ENCODE results near the gene SQSTM1. TPM values are rescaled to one million over a fixed set of nuclear protein-coding genes. Genes with fewer than 3 reads are reported as not detected.

SQSTM1 gene
- 717 to 1,307 TPM (median 840 TPM) in 5 replicates for total RNA-seq (2022; extraction: Qiagen RNA extraction)

DNA sequence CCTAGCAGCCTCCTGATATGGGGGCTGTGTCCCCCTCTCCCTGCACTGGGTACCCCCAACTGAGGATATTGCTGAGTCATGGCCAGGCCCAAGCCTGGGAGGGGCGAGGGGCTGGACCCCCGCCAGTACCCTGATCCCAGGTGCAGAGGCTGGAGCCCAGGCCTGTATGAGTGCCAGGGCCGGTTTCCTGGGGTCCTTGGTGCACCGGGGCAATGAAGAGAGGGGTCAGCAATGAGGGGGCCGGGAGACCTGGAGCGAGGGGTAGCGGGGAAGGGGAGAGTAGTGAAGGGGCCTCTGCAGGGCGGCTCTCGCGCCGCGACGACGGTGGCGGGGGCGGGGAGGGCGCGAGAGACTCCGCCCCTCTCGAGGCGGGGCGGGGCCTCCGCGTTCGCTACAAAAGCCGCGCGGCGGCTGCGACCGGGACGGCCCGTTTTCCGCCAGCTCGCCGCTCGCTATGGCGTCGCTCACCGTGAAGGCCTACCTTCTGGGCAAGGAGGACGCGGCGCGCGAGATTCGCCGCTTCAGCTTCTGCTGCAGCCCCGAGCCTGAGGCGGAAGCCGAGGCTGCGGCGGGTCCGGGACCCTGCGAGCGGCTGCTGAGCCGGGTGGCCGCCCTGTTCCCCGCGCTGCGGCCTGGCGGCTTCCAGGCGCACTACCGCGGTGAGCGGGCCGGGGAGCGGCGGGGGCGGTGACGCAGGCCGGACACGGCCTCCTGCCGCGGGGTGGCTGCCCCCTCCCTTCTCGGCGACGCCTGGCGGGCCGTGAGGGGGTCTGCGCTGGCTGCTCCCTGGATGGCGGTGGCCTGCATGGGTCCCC is at the start of gene SQSTM1:
TSS of gene SQSTM1 (plus strand) at position 423 of the 815 bp plus-strand sequence. CDS start at position 455, 32 bp downstream.

DNA sequence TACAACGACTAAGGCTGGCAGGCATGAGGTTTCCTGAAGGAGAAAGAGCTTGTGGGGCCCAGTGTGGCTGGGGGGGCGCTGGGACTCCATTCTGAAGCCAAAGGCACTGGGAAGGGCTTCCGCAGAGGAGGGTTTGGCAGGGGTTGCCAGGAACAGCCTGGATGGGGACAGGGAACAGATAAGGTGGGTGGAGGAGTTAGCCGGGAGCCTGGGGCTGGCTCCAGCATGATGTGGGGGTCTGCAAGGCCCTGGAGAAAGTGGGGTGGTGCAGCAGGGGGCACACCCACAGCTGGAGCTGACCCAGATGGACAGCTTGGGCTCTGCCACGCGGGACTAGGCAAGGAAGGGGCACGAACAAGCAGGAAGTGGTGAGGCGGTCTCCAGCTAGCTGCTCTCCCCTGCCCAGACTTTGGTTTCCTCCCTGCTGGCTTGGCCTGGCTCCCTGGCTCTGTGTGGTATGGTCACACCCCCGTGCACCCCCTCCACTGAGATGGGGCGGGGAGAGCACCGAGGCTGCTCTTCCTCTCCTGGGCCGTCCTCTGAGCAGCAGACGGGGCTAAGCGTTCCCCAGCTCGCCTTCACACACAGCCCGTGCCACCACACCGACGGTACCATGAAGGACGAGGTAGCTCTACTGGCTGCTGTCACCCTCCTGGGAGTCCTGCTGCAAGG is 27.1 kb upstream of the SQSTM1 start, which contains the start of gene LTC4S:
TSS of gene LTC4S (plus strand) at position 519 of the 672 bp plus-strand sequence. CDS start at position 614, 95 bp downstream.

DNA sequence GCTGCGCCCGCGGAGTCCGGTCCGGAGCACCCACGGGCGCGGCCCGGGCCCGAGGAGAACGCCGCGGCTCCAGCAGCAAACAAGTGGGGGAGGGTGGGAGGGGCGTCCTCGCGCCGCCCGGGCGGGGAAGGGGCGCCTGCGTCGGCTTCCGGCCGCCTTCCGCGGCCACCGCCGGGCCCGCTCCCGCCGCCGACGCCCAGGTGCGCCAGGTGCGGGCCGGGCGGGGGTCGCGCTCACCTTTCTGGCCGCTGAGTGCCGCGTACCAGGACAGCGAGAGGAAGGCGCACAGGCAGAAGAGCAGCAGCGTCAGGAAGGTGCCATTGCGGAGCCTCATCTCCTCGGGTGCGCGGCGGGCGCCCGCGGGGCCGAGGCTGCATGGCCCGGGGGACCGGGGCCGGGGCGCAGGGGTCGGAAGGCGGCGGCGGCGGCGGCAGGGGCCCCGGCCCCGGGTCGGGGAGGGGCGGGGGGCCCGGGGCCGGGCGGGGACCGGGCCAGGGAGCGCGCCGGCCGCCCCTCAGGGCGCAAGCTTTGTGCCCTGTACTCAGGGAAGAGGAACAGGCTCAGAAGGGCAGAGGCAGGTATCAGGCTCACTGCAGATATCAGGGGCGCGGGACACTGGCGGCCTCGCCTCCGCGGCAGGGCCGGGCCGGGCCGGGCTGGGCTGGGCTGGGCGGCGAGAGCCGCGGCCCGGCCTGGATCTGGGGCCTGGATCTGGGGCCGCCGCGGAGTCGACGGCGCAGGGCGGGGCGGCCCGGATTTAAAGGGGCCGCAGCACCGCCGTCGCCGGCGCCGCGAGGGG is 14.3 kb upstream of the SQSTM1 start, which contains the start of gene MGAT4B:
TSS of gene MGAT4B (minus strand) at position 617 of the 799 bp plus-strand sequence. CDS start at position 334, 283 bp downstream.

DNA sequence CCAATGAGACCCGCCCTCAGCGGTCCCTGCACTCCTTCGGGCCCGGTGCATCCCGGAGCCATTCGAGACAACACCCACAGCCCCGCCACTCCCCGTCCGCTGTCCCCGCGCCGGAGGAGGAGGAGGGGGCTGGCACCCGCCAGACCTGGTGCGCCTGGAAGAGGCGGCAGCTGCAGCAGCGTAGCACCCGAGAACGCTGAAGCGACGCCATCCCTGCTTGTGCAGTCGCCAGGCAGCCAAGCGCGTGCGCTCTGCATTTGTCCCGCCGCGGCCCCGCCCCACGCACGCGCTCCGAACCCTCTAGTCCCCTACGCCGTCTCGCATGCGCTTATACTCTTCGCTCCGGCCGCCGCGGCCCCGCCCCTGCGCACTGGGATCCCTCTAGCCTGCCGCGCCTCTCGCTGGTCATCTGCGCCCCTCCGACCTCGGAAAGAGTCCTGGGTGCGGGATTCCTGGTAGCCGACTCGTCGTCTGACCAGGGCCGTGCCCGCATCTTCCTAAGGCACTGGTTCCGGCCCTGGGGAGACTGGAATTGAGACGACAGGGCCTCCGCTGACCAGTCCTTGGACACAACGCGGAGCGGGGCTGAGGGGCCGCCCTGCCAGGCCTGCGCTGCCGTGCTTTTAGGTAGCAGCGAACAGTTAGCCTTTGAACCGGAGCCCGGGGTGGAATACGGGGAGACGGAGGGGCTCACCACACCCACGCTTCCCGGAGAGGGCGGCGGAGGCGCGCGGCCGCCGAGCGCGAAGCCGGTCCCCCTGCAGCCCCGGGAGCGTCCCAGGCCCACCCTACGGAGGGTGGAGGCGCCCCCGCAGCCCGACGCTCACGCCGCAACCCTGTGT is 38.1 kb downstream of the SQSTM1 start, which contains the start of gene MRNIP:
TSS of gene MRNIP (minus strand) at position 232 of the 842 bp plus-strand sequence. CDS start at position 211, 21 bp downstream.

Other genes with a start within 250 kb of the SQSTM1 start
- gene HNRNPH1, start 197.2 kb upstream of the SQSTM1 start, total RNA-seq (2022; extraction: Qiagen RNA extraction), result 414 to 770 TPM (median 466 TPM) in 5 replicates
- not detected in 5 replicates for gene CBY3, start 139.9 kb upstream of the SQSTM1 start, total RNA-seq (2022; extraction: Qiagen RNA extraction)
- gene CANX, start 121.9 kb upstream of the SQSTM1 start, total RNA-seq (2022; extraction: Qiagen RNA extraction), result 311 to 445 TPM (median 348 TPM) in 5 replicates
- gene MAML1, start 88.1 kb upstream of the SQSTM1 start, total RNA-seq (2022; extraction: Qiagen RNA extraction), result 15.5 to 19.3 TPM (median 18.2 TPM) in 5 replicates
- 0.31 TPM in 1 of 5 replicates, not detected in the others for gene LTC4S, start 26.9 kb upstream of the SQSTM1 start, total RNA-seq (2022; extraction: Qiagen RNA extraction)
- 184 to 220 TPM (median 202 TPM) in 5 replicates for gene MGAT4B, start 14.0 kb upstream of the SQSTM1 start, total RNA-seq (2022; extraction: Qiagen RNA extraction)
- gene MRNIP, start 37.9 kb downstream of the SQSTM1 start, total RNA-seq (2022; extraction: Qiagen RNA extraction), result 17.0 to 21.1 TPM (median 19.3 TPM) in 5 replicates
- gene TBC1D9B, start 87.0 kb downstream of the SQSTM1 start, total RNA-seq (2022; extraction: Qiagen RNA extraction), result 60.0 to 66.0 TPM (median 63.4 TPM) in 5 replicates